IMR-90 (cell line): ENCODE results near the gene TOR1A. TPM values are rescaled to one million over a fixed set of nuclear protein-coding genes. Genes with fewer than 3 reads are reported as not detected.

ENCODE experiments used
- ATAC-seq: fragments of 200-7000 bp; cut with Tn5 transposase; 2 replicates; pipeline ENCODE4 v1.9.1; 2020; ENCODE audit warnings: low read depth, mild to moderate bottlenecking, moderate library complexity
- BruUV-seq: library from RNA; stranded (reverse); fragments of 400-500 nt; replicated peaks from 2 replicates; lab custom pipeline; 2021; lab: Mats Ljungman, UMichigan
- CTCF ChIA-PET: fragments of 300-600 bp; formaldehyde crosslinking; extraction: SDS; loops from one replicate; lab custom pipeline; 2021; ENCODE audit warnings: antibody characterized with exemption; lab: Yijun Ruan, JAX
- POLR2A ChIA-PET: fragments of 300-600 bp; sonication (Branson Sonifier 250); formaldehyde crosslinking; loops from one replicate; lab custom pipeline; 2022; ENCODE audit warnings: antibody characterized with exemption; ENCODE audit not compliant: unreplicated experiment; lab: Charles Lee
- DNase-seq: peaks from one replicate; pipeline ENCODE4 v3.0.0; 2013
- H2AFZ ChIP-seq: replicated peaks from 2 replicates; pipeline ENCODE3; 2013; ENCODE audit warnings: low read length, mild to moderate bottlenecking; ENCODE audit not compliant: poor library complexity
- H2AK5ac ChIP-seq: 2 replicates; pipeline ENCODE4 v1.6.1; 2013; ENCODE audit warnings: low read depth, low read length, inconsistent platforms
- H2AK9ac ChIP-seq: replicated peaks from 2 replicates; pipeline ENCODE3; 2013; ENCODE audit warnings: mild to moderate bottlenecking, low read depth, low read length, moderate library complexity; ENCODE audit not compliant: poor library complexity
- H2BK120ac ChIP-seq: 2 replicates; pipeline ENCODE4 v1.6.1; 2013; ENCODE audit warnings: low read depth, low read length, inconsistent platforms
- H2BK15ac ChIP-seq: 3 replicates; pipeline ENCODE4 v1.6.1; 2013; ENCODE audit warnings: low read depth, low read length, inconsistent platforms
- H2BK20ac ChIP-seq: 2 replicates; pipeline ENCODE4 v1.6.1; 2013; ENCODE audit warnings: low read depth, mild to moderate bottlenecking, inconsistent platforms, low read length, moderate library complexity
- H2BK5ac ChIP-seq: 2 replicates; pipeline ENCODE4 v1.6.1; 2013; ENCODE audit warnings: mild to moderate bottlenecking, low read depth, low read length, inconsistent platforms; ENCODE audit not compliant: poor library complexity, severe bottlenecking
- H3K14ac ChIP-seq: replicated peaks from 2 replicates; pipeline ENCODE4 v1.6.1; 2013; ENCODE audit warnings: low read depth, low read length, inconsistent platforms
- H3K18ac ChIP-seq: 2 replicates; pipeline ENCODE4 v1.6.1; 2013; ENCODE audit warnings: low read depth, low read length, control low read depth
- H3K23ac ChIP-seq: 2 replicates; pipeline ENCODE4 v1.6.1; 2013; ENCODE audit warnings: low read depth, low read length, inconsistent platforms
- H3K27ac ChIP-seq: 2 replicates; pipeline ENCODE4 v1.5.1; 2013; ENCODE audit warnings: mild to moderate bottlenecking, control low read depth, low read length; ENCODE audit not compliant: insufficient read depth
- H3K27me3 ChIP-seq: 2 replicates; pipeline ENCODE4 v1.6.1; 2013; ENCODE audit warnings: low read length; ENCODE audit not compliant: control insufficient read depth, insufficient read depth
- H3K36me3 ChIP-seq: 2 replicates; pipeline ENCODE4 v1.6.1; 2013; ENCODE audit warnings: low read length, mixed read lengths; ENCODE audit not compliant: control insufficient read depth, insufficient read depth
- H3K4ac ChIP-seq: 2 replicates; pipeline ENCODE4 v1.6.1; 2013; ENCODE audit warnings: low read depth, low read length, inconsistent platforms
- H3K4me1 ChIP-seq: 2 replicates; pipeline ENCODE4 v1.6.1; 2013; ENCODE audit warnings: low read length, mixed read lengths; ENCODE audit not compliant: control insufficient read depth, insufficient read depth
- H3K4me2 ChIP-seq: 2 replicates; pipeline ENCODE4 v1.6.1; 2013; ENCODE audit warnings: low read depth, mild to moderate bottlenecking, control low read depth, low read length, moderate library complexity
- H3K4me3 ChIP-seq: 2 replicates; pipeline ENCODE4 v1.5.1; 2013; ENCODE audit warnings: low read depth, mild to moderate bottlenecking, control low read depth, low read length, moderate library complexity; ENCODE audit not compliant: insufficient read depth
- H3K56ac ChIP-seq: 2 replicates; pipeline ENCODE4 v1.6.1; 2013; ENCODE audit warnings: low read length, inconsistent platforms; ENCODE audit not compliant: insufficient read depth; ENCODE audit errors: extremely low read depth
- H3K79me1 ChIP-seq, 2 experiments: 2 replicates each; pipeline ENCODE4 v1.6.1; 2013; ENCODE audit warnings: low read length in 2 of 2, inconsistent platforms in 1 of 2, low read depth in 1 of 2
- H3K9ac ChIP-seq: 2 replicates; pipeline ENCODE4 v1.6.1; 2013; ENCODE audit warnings: low read depth, low read length, control low read depth
- H3K9me1 ChIP-seq: 2 replicates; pipeline ENCODE4 v1.6.1; 2013; ENCODE audit warnings: low read length, inconsistent platforms; ENCODE audit not compliant: insufficient read depth
- H3K9me3 ChIP-seq: 2 replicates; pipeline ENCODE4 v1.6.1; 2013; ENCODE audit warnings: low read length; ENCODE audit not compliant: control insufficient read depth, insufficient read depth
- H4K20me1 ChIP-seq: 2 replicates; pipeline ENCODE4 v1.6.1; 2013; ENCODE audit warnings: low read length, inconsistent platforms; ENCODE audit not compliant: insufficient read depth
- H4K5ac ChIP-seq: 2 replicates; pipeline ENCODE4 v1.6.1; 2013; ENCODE audit warnings: mild to moderate bottlenecking, low read depth, low read length, control low read depth
- H4K8ac ChIP-seq, 2 experiments: 2 replicates each; pipeline ENCODE4 v1.6.1; 2013; ENCODE audit warnings: low read depth in 2 of 2, low read length in 2 of 2, control low read depth in 1 of 2, inconsistent platforms in 1 of 2
- H4K91ac ChIP-seq: 2 replicates; pipeline ENCODE4 v1.6.1; 2013; ENCODE audit warnings: low read depth, low read length, inconsistent platforms; ENCODE audit not compliant: insufficient read depth
- BHLHE40 ChIP-seq: fragments of 150-350 bp; IDR thresholded peaks from 2 replicates; pipeline ENCODE4 v1.6.1; 2016; ENCODE audit warnings: mild to moderate bottlenecking, low read depth, low read length
- CEBPB ChIP-seq: IDR thresholded peaks from 2 replicates; pipeline ENCODE4 v1.6.1; 2012; ENCODE audit warnings: low read depth, low read length, improper control_type of control experiment
- CHD1 ChIP-seq: IDR thresholded peaks from 2 replicates; pipeline ENCODE4 v1.6.1; 2012; ENCODE audit warnings: low read depth, low read length, improper control_type of control experiment
- MAZ ChIP-seq: IDR thresholded peaks from 2 replicates; pipeline ENCODE4 v1.6.1; 2012; ENCODE audit warnings: low read depth, mild to moderate bottlenecking, low read length, improper control_type of control experiment, moderate library complexity, borderline replicate concordance
- POLR2A ChIP-seq: IDR thresholded peaks from 2 replicates; pipeline ENCODE4 v1.6.1; 2012; ENCODE audit warnings: mild to moderate bottlenecking, low read depth, low read length
- RAD21 ChIP-seq: IDR thresholded peaks from 2 replicates; pipeline ENCODE4 v1.6.1; 2012; ENCODE audit warnings: low read length, improper control_type of control experiment
- RFX5 ChIP-seq: IDR thresholded peaks from 2 replicates; pipeline ENCODE4 v1.8.0; 2012; ENCODE audit warnings: low read depth, mild to moderate bottlenecking, low read length, moderate library complexity
- SMC3 ChIP-seq: fragments of 150-350 bp; IDR thresholded peaks from 2 replicates; pipeline ENCODE4 v1.6.1; 2016; ENCODE audit warnings: low read depth, mild to moderate bottlenecking, antibody characterized with exemption, low read length, moderate library complexity
- WGBS, 2 experiments: methylation state at CpG; one replicate each; pipeline versions ENCODE4 v1.1.5 to v1.1.7; 2013; ENCODE audit warnings: missing lambda C conversion rate in 2 of 2; ENCODE audit not compliant: insufficient read length in 1 of 2; ENCODE audit errors: extremely low coverage in 2 of 2; 5-methylcytosine and 5-hydroxymethylcytosine counted together
- dilution Hi-C: fragments of 300-500 bp; cut with HindIII; formaldehyde crosslinking; loops from one replicate; pipeline ENCODE4 v1.14.3; 2018; ENCODE audit warnings: low sequenced_read_pairs; ENCODE audit not compliant: unreplicated experiment
- in situ Hi-C: fragments of 300-500 bp; cut with MboI; formaldehyde crosslinking; loops from 3 replicates; pipeline ENCODE4 v1.14.3; 2019; ENCODE audit warnings: low sequenced_read_pairs, inconsistent platforms, mixed read lengths
- intact Hi-C: fragments of 100-400 bp; cut with micrococcal nuclease; formaldehyde crosslinking; loops from 2 replicates; pipeline ENCODE4 v1.10.0; 2022
- polyA plus RNA-seq, 3 experiments: library from polyadenylated mRNA; depleted of rRNA; stranded (reverse); fragments of >200 nt; gene quantifications; 2 replicates each; pipeline ENCODE4 v1.2.3, GENCODE V29; 2012; ENCODE audit warnings: low replicate concordance in 1 of 3
- total RNA-seq: library from RNA; depleted of rRNA; stranded (reverse); fragments of >200 nt; gene quantifications from 2 replicates; pipeline ENCODE4 v1.2.3, GENCODE V29; 2012

TOR1A gene
- total and polyA plus RNA-seq, 2 of the 4 experiments (the other 2 are of a cell fraction): 27.1 to 74.2 TPM

- peak overlapping the region; percentile 43 for H2AK9ac ChIP-seq
- H3K4ac ChIP-seq: peak overlapping the region; percentile 18
- peaks cover 3% of the 10 kb centered on the region; the same call in 1 of the 2 replicates for H3K9me1 ChIP-seq
- H3K18ac ChIP-seq: no peak overlapping the region
- H3K14ac ChIP-seq: peak overlapping the region; percentile 6; the same call in 1 of the 2 replicates
- no peak overlapping the region for H4K5ac ChIP-seq
- H2BK5ac ChIP-seq: no peak overlapping the region
- intact Hi-C loops (no loop called here), dilution Hi-C loops (no loop called here), in situ Hi-C loops (no loop called here)
- no peaks in the 10 kb centered on the region for H3K27me3 ChIP-seq
- H3K23ac ChIP-seq: peak overlapping the region; percentile 80; the same call in 1 of the 2 replicates
- peak overlapping the region; percentile 83 for H3K9ac ChIP-seq
- peak overlapping the region; percentile 99 for H2AFZ ChIP-seq
- DNase-seq: no peak
- 2% methylated on average over 8 of the region's 14 CpGs; no CpG with 5 or more reads in 1 of the 2 experiments for WGBS, 2 experiments
- H2BK20ac ChIP-seq: no peak overlapping the region
- H2BK120ac ChIP-seq: no peak overlapping the region
- no peaks in the 10 kb centered on the region for H3K9me3 ChIP-seq
- peak overlapping the region; percentile 32; the same call in 1 of the 2 replicates for H3K27ac ChIP-seq
- peak overlapping the region; percentile 99 for H3K4me2 ChIP-seq
- H3K56ac ChIP-seq: peak overlapping the region; percentile 13; the same call in 1 of the 2 replicates
- H4K20me1 ChIP-seq: peaks cover 6% of the 10 kb centered on the region; the same call in 1 of the 2 replicates
- no peak overlapping the region for H2BK15ac ChIP-seq
- 0 out of 2 replicates have a peak overlapping the region, but pooled peaks have one; percentile 15 for H2AK5ac ChIP-seq
- no TSS peak for BruUV-seq
- H4K8ac ChIP-seq: peak overlapping the region in 1 of 2 experiments; percentile 22; a peak in 1 of 4 replicates
- peaks cover 23 to 25% of the 10 kb centered on the region in 2 experiments for H3K79me1 ChIP-seq
- H3K4me1 ChIP-seq: peaks cover 6% of the 10 kb centered on the region
- no peak; the same call in none of the 2 replicates for ATAC-seq
- no peak overlapping the region for H4K91ac ChIP-seq
- peak overlapping the region; percentile 71 for H3K4me3 ChIP-seq
- ChIA-PET POLR2A (no interaction called here), CTCF (interaction anchor here (0.6 kb wide), 1 partner anchor 61 kb away, joined by 4 read pairs; no protein-coding TSS in a partner anchor)
- TF ChIP-seq RFX5 (no peak), CHD1 (no peak), RAD21 (no peak), BHLHE40 (no peak), POLR2A (no peak), MAZ (no peak), CEBPB (no peak), SMC3 (no peak)
- peaks cover 8% of the 10 kb centered on the region for H3K36me3 ChIP-seq
These were observed 20.3 kb downstream of the TOR1A start for GRCh38 chr9:129803676-129804060.
